Breast epithelium (tissue), 4 donors: ENCODE results near the gene ATP6AP1. TPM values are rescaled to one million over a fixed set of nuclear protein-coding genes. Genes with fewer than 3 reads are reported as not detected.

ENCODE experiments used
- DNase-seq, 2 donors: peaks; one replicate each; pipeline ENCODE4 v3.0.0-alpha.2; 2019; ENCODE audit warnings: low spot score in 2 of 2
- H3K27ac ChIP-seq, 2 donors: fragments of 200-600 bp; sonication (generic) in 1 of 2; one replicate each; pipeline ENCODE4 v1.5.1; 2016 to 2019; ENCODE audit warnings: mild to moderate bottlenecking in 1 of 2
- H3K27me3 ChIP-seq, 2 donors: fragments of 200-600 bp; sonication (generic) in 1 of 2; one replicate each; pipeline versions ENCODE4 v1.5.1 to v1.6.0; 2017 to 2019; ENCODE audit warnings: control low read depth in 1 of 2, mild to moderate bottlenecking in 1 of 2
- H3K36me3 ChIP-seq: fragments of 200-600 bp; one replicate; pipeline ENCODE4 v1.5.1; 2019
- H3K4me1 ChIP-seq, 2 donors: fragments of 200-600 bp; sonication (generic); one replicate each; pipeline ENCODE4 v1.5.1; 2016 to 2019; ENCODE audit warnings: control low read depth in 1 of 2
- H3K4me3 ChIP-seq, 3 donors: fragments of 200-600 bp; sonication (generic); 1 replicate in 2 of 3; 2 replicates in 1 of 3; pipeline ENCODE4 v1.5.1; 2016 to 2019; ENCODE audit warnings: mild to moderate bottlenecking in 3 of 3, moderate library complexity in 2 of 3
- H3K9me3 ChIP-seq, 2 donors: fragments of 200-600 bp; sonication (generic) in 1 of 2; one replicate each; pipeline ENCODE4 v1.5.1; 2016 to 2019; ENCODE audit warnings: control low read depth in 1 of 2
- CTCF ChIP-seq, 3 donors: fragments of 450-650 bp; IDR thresholded peaks; one replicate each; pipeline ENCODE4 v1.5.1; 2016 to 2017; ENCODE audit warnings: antibody characterized with exemption in 3 of 3, mild to moderate bottlenecking in 3 of 3, moderate library complexity in 3 of 3
- POLR2A ChIP-seq: fragments of 450-650 bp; IDR thresholded peaks from one replicate; pipeline ENCODE4 v1.6.1; 2016; ENCODE audit warnings: antibody characterized with exemption, mild to moderate bottlenecking, moderate library complexity
- POLR2AphosphoS5 ChIP-seq, 3 donors: sonication (generic); formaldehyde crosslinking; IDR thresholded peaks; one replicate each; pipeline ENCODE4 v1.6.1; 2017; ENCODE audit warnings: antibody characterized with exemption in 3 of 3
- intact Hi-C: fragments of 100-400 bp; cut with DNase I; formaldehyde crosslinking; loops from one replicate; pipeline ENCODE4 v1.15.1; 2023; ENCODE audit warnings: low total_unique reads
- total RNA-seq, 3 donors: library from RNA; depleted of rRNA; stranded (reverse); fragments of >200 nt; gene quantifications; one replicate each; pipeline ENCODE4 v1.1.0, GENCODE V29; 2016

ATP6AP1 gene
- total RNA-seq, 3 donors from 2014 or later, result 31.5 to 57.1 (median 34.8) TPM

GRCh38 chrX:154468217-154468616 lies 39.7 kb downstream of the ATP6AP1 start:
- Histone ChIP-seq H3K27ac (no peak overlapping the region), H3K4me1 (no peaks in the 10 kb centered on the region), H3K4me3 (no peak overlapping the region), H3K36me3 (no peaks in the 10 kb centered on the region), H3K27me3 (peaks cover 0 to 36% of the 10 kb centered on the region in 2 donors), H3K9me3 (peaks cover 0 to 3% of the 10 kb centered on the region in 2 donors)
- DNase-seq, result no peak
- TF ChIP-seq POLR2A, result no peak
- no peak for TF ChIP-seq POLR2AphosphoS5 (IDR thresholded peaks at IDR 0.05)
- TF ChIP-seq CTCF (IDR thresholded peaks at IDR 0.05), result no peak
- intact Hi-C loops, result no loop called here

- H3K4me3 ChIP-seq, result no peak overlapping the region
- H3K9me3 ChIP-seq, result peaks cover 0 to 3% of the 10 kb centered on the region in 2 donors
- TF ChIP-seq POLR2A, result no peak
- no peak for TF ChIP-seq POLR2AphosphoS5 (IDR thresholded peaks at IDR 0.05)
- TF ChIP-seq CTCF (IDR thresholded peaks at IDR 0.05), result no peak
- H3K36me3 ChIP-seq, result no peaks in the 10 kb centered on the region
- no peaks in the 10 kb centered on the region for H3K4me1 ChIP-seq
- DNase-seq, result no peak
- H3K27me3 ChIP-seq, result peaks cover 0 to 32% of the 10 kb centered on the region in 2 donors
- H3K27ac ChIP-seq, result no peak overlapping the region
- intact Hi-C loops, result no loop called here
These were observed 40.6 kb downstream of the ATP6AP1 start for GRCh38 chrX:154469114-154469513.

GRCh38 chrX:154469880-154470279 lies 41.4 kb downstream of the ATP6AP1 start:
- intact Hi-C loops, result no loop called here
- TF ChIP-seq CTCF (IDR thresholded peaks at IDR 0.05) (no peak), POLR2AphosphoS5 (IDR thresholded peaks at IDR 0.05) (no peak), POLR2A (no peak)
- Histone ChIP-seq H3K4me3 (no peak overlapping the region), H3K36me3 (no peaks in the 10 kb centered on the region), H3K27ac (no peak overlapping the region), H3K9me3 (peaks cover 0 to 1% of the 10 kb centered on the region in 2 donors), H3K4me1 (no peaks in the 10 kb centered on the region), H3K27me3 (peaks cover 0 to 27% of the 10 kb centered on the region in 2 donors)
- no peak for DNase-seq

- TF ChIP-seq POLR2A (no peak), POLR2AphosphoS5 (IDR thresholded peaks at IDR 0.05) (no peak), CTCF (IDR thresholded peaks at IDR 0.05) (no peak)
- Histone ChIP-seq H3K4me3 (no peak overlapping the region), H3K9me3 (no peaks in the 10 kb centered on the region), H3K36me3 (no peaks in the 10 kb centered on the region), H3K4me1 (no peaks in the 10 kb centered on the region), H3K27ac (no peak overlapping the region), H3K27me3 (peaks cover 0 to 24% of the 10 kb centered on the region in 2 donors)
- intact Hi-C loops, result no loop called here
- no peak for DNase-seq
These were observed 42.0 kb downstream of the ATP6AP1 start for GRCh38 chrX:154470434-154470833.

- H3K27me3 ChIP-seq, result peaks cover 0 to 22% of the 10 kb centered on the region in 2 donors
- no peak for DNase-seq
- no peak overlapping the region for H3K27ac ChIP-seq
- no peak overlapping the region for H3K4me3 ChIP-seq
- no peaks in the 10 kb centered on the region for H3K9me3 ChIP-seq
- TF ChIP-seq POLR2A, result no peak
- no peak for TF ChIP-seq POLR2AphosphoS5 (IDR thresholded peaks at IDR 0.05)
- TF ChIP-seq CTCF (IDR thresholded peaks at IDR 0.05), result no peak
- H3K4me1 ChIP-seq, result no peaks in the 10 kb centered on the region
- intact Hi-C loops, result no loop called here
- H3K36me3 ChIP-seq, result no peaks in the 10 kb centered on the region
These were observed 42.6 kb downstream of the ATP6AP1 start for GRCh38 chrX:154470914-154471568.
